ENCODE data around the gene ITGB4. TPM values are rescaled to one million over a fixed set of nuclear protein-coding genes. Genes with fewer than 3 reads are reported as not detected.

Gene ITGB4
- total and polyA plus RNA-seq, 2 experiments from 2014 or later = 6.1 to 9.7 TPM

DNA sequence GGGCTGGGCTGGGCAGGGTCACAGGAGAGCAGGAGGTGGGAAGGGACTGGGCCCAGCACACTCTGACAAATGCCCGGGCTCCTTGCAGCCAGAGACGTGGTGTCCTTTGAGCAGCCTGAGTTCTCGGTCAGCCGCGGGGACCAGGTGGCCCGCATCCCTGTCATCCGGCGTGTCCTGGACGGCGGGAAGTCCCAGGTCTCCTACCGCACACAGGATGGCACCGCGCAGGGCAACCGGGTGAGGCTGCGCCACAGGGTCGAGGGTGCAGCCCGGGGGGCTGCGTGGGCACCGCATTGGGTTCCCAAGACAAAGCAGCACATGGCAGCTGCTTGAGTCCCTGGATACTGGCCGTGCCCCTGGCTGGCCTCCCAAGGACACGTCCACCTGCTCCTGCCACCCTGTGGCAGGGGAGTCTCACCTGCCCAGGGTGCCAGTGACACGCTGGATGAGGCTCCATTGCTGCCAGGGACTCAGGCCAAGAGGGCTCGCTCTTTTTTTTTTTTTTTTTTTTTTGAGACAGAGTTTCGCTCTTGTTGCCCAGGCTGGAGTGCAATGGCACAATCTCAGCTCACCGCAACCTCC, 22.5 kb downstream of the ITGB4 start:
- Histone ChIP-seq H3K36me3 (ENCODE audit: insufficient read depth) (no peaks in the 10 kb centered on the region), H3K79me2 (replicated peaks; ENCODE audit: insufficient read depth) (no peaks in the 10 kb centered on the region), H3K4me3 (no peak overlapping the region), H2AFZ (no peak overlapping the region), H3F3A (replicated peaks; ENCODE audit: low read depth) (no peaks in the 10 kb centered on the region), H3K9me2 (ENCODE audit: insufficient read depth) (no peaks in the 10 kb centered on the region), H3K4me2 (no peak overlapping the region), H3K27me3 (ENCODE audit: insufficient read depth) (no peaks in the 10 kb centered on the region), H3K4me1 (ENCODE audit: insufficient read depth) (no peaks in the 10 kb centered on the region), H3K27ac (ENCODE audit: low read depth) (no peak overlapping the region), H4K20me1 (replicated peaks; ENCODE audit: insufficient read depth) (no peaks in the 10 kb centered on the region)
- no peaks in the 10 kb centered on the region for H3K9me3 Mint-ChIP-seq
- no peaks in the 10 kb centered on the region for H3K36me3 Mint-ChIP-seq (ENCODE audit: low read depth)
- no peak for TF ChIP-seq POLR2AphosphoS5 (IDR thresholded peaks at IDR 0.05; ENCODE audit: low read depth)
- TF ChIP-seq, protein P1, sequence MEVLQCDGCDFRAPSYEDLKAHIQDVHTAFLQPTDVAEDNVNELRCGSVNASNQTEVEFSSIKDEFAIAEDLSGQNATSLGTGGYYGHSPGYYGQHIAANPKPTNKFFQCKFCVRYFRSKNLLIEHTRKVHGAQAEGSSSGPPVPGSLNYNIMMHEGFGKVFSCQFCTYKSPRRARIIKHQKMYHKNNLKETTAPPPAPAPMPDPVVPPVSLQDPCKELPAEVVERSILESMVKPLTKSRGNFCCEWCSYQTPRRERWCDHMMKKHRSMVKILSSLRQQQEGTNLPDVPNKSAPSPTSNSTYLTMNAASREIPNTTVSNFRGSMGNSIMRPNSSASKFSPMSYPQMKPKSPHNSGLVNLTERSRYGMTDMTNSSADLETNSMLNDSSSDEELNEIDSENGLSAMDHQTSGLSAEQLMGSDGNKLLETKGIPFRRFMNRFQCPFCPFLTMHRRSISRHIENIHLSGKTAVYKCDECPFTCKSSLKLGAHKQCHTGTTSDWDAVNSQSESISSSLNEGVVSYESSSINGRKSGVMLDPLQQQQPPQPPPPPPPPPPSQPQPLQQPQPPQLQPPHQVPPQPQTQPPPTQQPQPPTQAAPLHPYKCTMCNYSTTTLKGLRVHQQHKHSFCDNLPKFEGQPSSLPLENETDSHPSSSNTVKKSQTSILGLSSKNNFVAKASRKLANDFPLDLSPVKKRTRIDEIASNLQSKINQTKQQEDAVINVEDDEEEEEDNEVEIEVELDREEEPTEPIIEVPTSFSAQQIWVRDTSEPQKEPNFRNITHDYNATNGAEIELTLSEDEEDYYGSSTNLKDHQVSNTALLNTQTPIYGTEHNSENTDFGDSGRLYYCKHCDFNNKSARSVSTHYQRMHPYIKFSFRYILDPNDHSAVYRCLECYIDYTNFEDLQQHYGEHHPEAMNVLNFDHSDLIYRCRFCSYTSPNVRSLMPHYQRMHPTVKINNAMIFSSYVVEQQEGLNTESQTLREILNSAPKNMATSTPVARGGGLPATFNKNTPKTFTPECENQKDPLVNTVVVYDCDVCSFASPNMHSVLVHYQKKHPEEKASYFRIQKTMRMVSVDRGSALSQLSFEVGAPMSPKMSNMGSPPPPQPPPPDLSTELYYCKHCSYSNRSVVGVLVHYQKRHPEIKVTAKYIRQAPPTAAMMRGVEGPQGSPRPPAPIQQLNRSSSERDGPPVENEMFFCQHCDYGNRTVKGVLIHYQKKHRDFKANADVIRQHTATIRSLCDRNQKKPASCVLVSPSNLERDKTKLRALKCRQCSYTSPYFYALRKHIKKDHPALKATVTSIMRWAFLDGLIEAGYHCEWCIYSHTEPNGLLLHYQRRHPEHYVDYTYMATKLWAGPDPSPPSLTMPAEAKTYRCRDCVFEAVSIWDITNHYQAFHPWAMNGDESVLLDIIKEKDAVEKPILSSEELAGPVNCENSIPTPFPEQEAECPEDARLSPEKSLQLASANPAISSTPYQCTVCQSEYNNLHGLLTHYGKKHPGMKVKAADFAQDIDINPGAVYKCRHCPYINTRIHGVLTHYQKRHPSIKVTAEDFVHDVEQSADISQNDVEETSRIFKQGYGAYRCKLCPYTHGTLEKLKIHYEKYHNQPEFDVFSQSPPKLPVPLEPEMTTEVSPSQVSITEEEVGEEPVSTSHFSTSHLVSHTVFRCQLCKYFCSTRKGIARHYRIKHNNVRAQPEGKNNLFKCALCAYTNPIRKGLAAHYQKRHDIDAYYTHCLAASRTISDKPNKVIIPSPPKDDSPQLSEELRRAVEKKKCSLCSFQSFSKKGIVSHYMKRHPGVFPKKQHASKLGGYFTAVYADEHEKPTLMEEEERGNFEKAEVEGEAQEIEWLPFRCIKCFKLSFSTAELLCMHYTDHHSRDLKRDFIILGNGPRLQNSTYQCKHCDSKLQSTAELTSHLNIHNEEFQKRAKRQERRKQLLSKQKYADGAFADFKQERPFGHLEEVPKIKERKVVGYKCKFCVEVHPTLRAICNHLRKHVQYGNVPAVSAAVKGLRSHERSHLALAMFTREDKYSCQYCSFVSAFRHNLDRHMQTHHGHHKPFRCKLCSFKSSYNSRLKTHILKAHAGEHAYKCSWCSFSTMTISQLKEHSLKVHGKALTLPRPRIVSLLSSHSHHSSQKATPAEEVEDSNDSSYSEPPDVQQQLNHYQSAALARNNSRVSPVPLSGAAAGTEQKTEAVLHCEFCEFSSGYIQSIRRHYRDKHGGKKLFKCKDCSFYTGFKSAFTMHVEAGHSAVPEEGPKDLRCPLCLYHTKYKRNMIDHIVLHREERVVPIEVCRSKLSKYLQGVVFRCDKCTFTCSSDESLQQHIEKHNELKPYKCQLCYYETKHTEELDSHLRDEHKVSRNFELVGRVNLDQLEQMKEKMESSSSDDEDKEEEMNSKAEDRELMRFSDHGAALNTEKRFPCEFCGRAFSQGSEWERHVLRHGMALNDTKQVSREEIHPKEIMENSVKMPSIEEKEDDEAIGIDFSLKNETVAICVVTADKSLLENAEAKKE (CRISPR knock-in tag; IDR thresholded peaks at IDR 0.05) = no peak
- TF ChIP-seq, protein P2, sequence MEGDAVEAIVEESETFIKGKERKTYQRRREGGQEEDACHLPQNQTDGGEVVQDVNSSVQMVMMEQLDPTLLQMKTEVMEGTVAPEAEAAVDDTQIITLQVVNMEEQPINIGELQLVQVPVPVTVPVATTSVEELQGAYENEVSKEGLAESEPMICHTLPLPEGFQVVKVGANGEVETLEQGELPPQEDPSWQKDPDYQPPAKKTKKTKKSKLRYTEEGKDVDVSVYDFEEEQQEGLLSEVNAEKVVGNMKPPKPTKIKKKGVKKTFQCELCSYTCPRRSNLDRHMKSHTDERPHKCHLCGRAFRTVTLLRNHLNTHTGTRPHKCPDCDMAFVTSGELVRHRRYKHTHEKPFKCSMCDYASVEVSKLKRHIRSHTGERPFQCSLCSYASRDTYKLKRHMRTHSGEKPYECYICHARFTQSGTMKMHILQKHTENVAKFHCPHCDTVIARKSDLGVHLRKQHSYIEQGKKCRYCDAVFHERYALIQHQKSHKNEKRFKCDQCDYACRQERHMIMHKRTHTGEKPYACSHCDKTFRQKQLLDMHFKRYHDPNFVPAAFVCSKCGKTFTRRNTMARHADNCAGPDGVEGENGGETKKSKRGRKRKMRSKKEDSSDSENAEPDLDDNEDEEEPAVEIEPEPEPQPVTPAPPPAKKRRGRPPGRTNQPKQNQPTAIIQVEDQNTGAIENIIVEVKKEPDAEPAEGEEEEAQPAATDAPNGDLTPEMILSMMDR (conservative IDR thresholded peaks at IDR 0.05; ENCODE audit: low read depth in 2 of 2) = no peak
- no peak for TF ChIP-seq EZH2 (IDR thresholded peaks at IDR 0.05; ENCODE audit: low read depth, unreplicated experiment)
- TF ChIP-seq JUNB (IDR thresholded peaks at IDR 0.05; ENCODE audit: unreplicated experiment) = no peak
- no peak for TF ChIP-seq ZNF331 (CRISPR knock-in tag; IDR thresholded peaks at IDR 0.05; ENCODE audit: low read depth)
- no peak for TF ChIP-seq STAT1 (IDR thresholded peaks at IDR 0.05; ENCODE audit: unreplicated experiment)
- TF ChIP-seq EZH2phosphoT487 (IDR thresholded peaks at IDR 0.05; ENCODE audit: unreplicated experiment) = no peak
- no peak for TF ChIP-seq NANOG (IDR thresholded peaks at IDR 0.05; ENCODE audit: borderline replicate concordance)
- TF ChIP-seq, protein P3, sequence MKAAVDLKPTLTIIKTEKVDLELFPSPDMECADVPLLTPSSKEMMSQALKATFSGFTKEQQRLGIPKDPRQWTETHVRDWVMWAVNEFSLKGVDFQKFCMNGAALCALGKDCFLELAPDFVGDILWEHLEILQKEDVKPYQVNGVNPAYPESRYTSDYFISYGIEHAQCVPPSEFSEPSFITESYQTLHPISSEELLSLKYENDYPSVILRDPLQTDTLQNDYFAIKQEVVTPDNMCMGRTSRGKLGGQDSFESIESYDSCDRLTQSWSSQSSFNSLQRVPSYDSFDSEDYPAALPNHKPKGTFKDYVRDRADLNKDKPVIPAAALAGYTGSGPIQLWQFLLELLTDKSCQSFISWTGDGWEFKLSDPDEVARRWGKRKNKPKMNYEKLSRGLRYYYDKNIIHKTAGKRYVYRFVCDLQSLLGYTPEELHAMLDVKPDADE (IDR thresholded peaks at IDR 0.05) = no peak
- no peak for TF ChIP-seq CREB1 (CRISPR knock-in tag; IDR thresholded peaks at IDR 0.05; ENCODE audit: low read depth)
- no peak for TF ChIP-seq ZNF114 (CRISPR knock-in tag; IDR thresholded peaks at IDR 0.05)
- TF ChIP-seq, protein P4, sequence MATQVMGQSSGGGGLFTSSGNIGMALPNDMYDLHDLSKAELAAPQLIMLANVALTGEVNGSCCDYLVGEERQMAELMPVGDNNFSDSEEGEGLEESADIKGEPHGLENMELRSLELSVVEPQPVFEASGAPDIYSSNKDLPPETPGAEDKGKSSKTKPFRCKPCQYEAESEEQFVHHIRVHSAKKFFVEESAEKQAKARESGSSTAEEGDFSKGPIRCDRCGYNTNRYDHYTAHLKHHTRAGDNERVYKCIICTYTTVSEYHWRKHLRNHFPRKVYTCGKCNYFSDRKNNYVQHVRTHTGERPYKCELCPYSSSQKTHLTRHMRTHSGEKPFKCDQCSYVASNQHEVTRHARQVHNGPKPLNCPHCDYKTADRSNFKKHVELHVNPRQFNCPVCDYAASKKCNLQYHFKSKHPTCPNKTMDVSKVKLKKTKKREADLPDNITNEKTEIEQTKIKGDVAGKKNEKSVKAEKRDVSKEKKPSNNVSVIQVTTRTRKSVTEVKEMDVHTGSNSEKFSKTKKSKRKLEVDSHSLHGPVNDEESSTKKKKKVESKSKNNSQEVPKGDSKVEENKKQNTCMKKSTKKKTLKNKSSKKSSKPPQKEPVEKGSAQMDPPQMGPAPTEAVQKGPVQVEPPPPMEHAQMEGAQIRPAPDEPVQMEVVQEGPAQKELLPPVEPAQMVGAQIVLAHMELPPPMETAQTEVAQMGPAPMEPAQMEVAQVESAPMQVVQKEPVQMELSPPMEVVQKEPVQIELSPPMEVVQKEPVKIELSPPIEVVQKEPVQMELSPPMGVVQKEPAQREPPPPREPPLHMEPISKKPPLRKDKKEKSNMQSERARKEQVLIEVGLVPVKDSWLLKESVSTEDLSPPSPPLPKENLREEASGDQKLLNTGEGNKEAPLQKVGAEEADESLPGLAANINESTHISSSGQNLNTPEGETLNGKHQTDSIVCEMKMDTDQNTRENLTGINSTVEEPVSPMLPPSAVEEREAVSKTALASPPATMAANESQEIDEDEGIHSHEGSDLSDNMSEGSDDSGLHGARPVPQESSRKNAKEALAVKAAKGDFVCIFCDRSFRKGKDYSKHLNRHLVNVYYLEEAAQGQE (IDR thresholded peaks at IDR 0.05; ENCODE audit: unreplicated experiment) = no peak
- ATAC-seq = no peak
- peaks cover 10% of the 10 kb centered on the region for H3K27me3 Mint-ChIP-seq (ENCODE audit: insufficient read depth, low read depth, poor library complexity)
- no peak overlapping the region for H3K27ac Mint-ChIP-seq
- no peak overlapping the region for H3K4me3 Mint-ChIP-seq
- DNase-seq (ENCODE audit: low spot score) = no peak
- H3K4me1 Mint-ChIP-seq = no peaks in the 10 kb centered on the region

All from GM23338 (cell line).